GM12878 (cell line): ENCODE data around the gene SZRD1. TPM values are rescaled to one million over a fixed set of nuclear protein-coding genes. Genes with fewer than 3 reads are reported as not detected.
A peak's percentile ranks its signal among the peaks of the same experiment; 100 is the strongest.

Experiments
- ATAC-seq: fragments of 200-7000 bp; cut with Tn5 transposase; 3 replicates; pipeline ENCODE4 v1.9.1; 2020; ENCODE audit warnings: mild to moderate bottlenecking, moderate library complexity
- BruUV-seq: library from RNA; stranded (reverse); fragments of 400-500 nt; replicated peaks from 2 replicates; lab custom pipeline; 2021; lab: Mats Ljungman, UMichigan
- CTCF ChIA-PET: fragments of 300-600 bp; sonication (Branson Sonifier 250); formaldehyde crosslinking; extraction: SDS; loops from one replicate; lab custom pipeline; 2021; ENCODE audit warnings: inconsistent platforms; lab: Yijun Ruan, JAX
- POLR2A ChIA-PET: fragments of 350-600 bp; formaldehyde crosslinking; extraction: SDS; loops from one replicate; lab custom pipeline; 2021; ENCODE audit warnings: inconsistent platforms; lab: Charles Lee
- RAD21 ChIA-PET: fragments of 300-600 bp; sonication (Branson Sonifier 250); formaldehyde crosslinking; loops from one replicate; lab custom pipeline; 2023; ENCODE audit warnings: antibody characterized with exemption; ENCODE audit not compliant: unreplicated experiment; lab: Charles Lee
- SMC1A ChIA-PET: fragments of 300-600 bp; sonication (Branson Sonifier 250); formaldehyde crosslinking; loops from one replicate; lab custom pipeline; 2023; ENCODE audit not compliant: unreplicated experiment, uncharacterized antibody; lab: Charles Lee
- DNase-seq: peaks from one replicate; pipeline ENCODE4 v3.0.0-alpha.2; 2011; ENCODE audit warnings: low read depth, low spot score
- FAIRE-seq: peaks from 3 replicates; lab custom pipeline; 2011; peaks lifted over from hg19 to GRCh38; lab: Jason Lieb, UNC
- H2AFZ ChIP-seq: 2 replicates; pipeline ENCODE4 v1.6.0; 2011; ENCODE audit warnings: low read depth, low read length, control low read depth; ENCODE audit not compliant: control insufficient read depth
- H3K27ac ChIP-seq: 2 replicates; pipeline ENCODE4 v1.5.1; 2011; ENCODE audit warnings: control low read depth; ENCODE audit not compliant: control insufficient read depth, insufficient read depth
- H3K27me3 ChIP-seq, 2 experiments: replicated peaks in 1 of 2; 2 replicates each; pipeline versions ENCODE4 v1.6.0 to v1.6.1; 2011; ENCODE audit warnings: low read length in 1 of 2; ENCODE audit not compliant: control insufficient read depth in 2 of 2, insufficient read depth in 2 of 2
- H3K36me3 ChIP-seq, 2 experiments: 2 replicates each; pipeline ENCODE4 v1.5.1; 2011; ENCODE audit warnings: low read length in 1 of 2; ENCODE audit not compliant: control insufficient read depth in 2 of 2, insufficient read depth in 2 of 2
- H3K4me1 ChIP-seq: 2 replicates; pipeline ENCODE4 v1.6.1; 2011; ENCODE audit warnings: mild to moderate bottlenecking, low read length, moderate library complexity, mixed read lengths; ENCODE audit not compliant: control insufficient read depth, insufficient read depth
- H3K4me2 ChIP-seq: 2 replicates; pipeline ENCODE4 v1.6.0; 2011; ENCODE audit warnings: control low read depth; ENCODE audit not compliant: control insufficient read depth, insufficient read depth
- H3K4me3 ChIP-seq: fragments of 200-600 bp; sonication (generic); 2 replicates; pipeline ENCODE4 v1.5.1; 2016
- H3K79me2 ChIP-seq: 2 replicates; pipeline ENCODE4 v1.6.0; 2011; ENCODE audit warnings: low read length; ENCODE audit not compliant: control insufficient read depth, insufficient read depth
- H3K9ac ChIP-seq: 2 replicates; pipeline ENCODE4 v1.8.0; 2011; ENCODE audit warnings: low read length, control low read depth, mixed read lengths; ENCODE audit not compliant: control insufficient read depth, insufficient read depth
- H3K9me3 ChIP-seq: replicated peaks from 3 replicates; pipeline ENCODE4 v1.5.1; 2011; ENCODE audit warnings: mild to moderate bottlenecking, low read length; ENCODE audit not compliant: control insufficient read depth, insufficient read depth
- H4K20me1 ChIP-seq: 2 replicates; pipeline ENCODE4 v1.6.0; 2011; ENCODE audit not compliant: control insufficient read depth, insufficient read depth
- E2F4 ChIP-seq: IDR thresholded peaks from 2 replicates; pipeline ENCODE4 v1.6.1; 2012; ENCODE audit warnings: low read depth, low read length, improper control_type of control experiment
- HDGF ChIP-seq: fragments of 450-650 bp; IDR thresholded peaks from 2 replicates; pipeline ENCODE4 v1.6.1; 2016; ENCODE audit warnings: antibody characterized with exemption
- JUNB ChIP-seq: IDR thresholded peaks from 2 replicates; pipeline ENCODE4 v1.6.1; 2016; ENCODE audit warnings: antibody characterized with exemption, mild to moderate bottlenecking
- MEF2A ChIP-seq: IDR thresholded peaks from 2 replicates; pipeline ENCODE4 v1.6.1; 2011; ENCODE audit warnings: low read depth, mild to moderate bottlenecking, low read length, moderate library complexity; ENCODE audit not compliant: insufficient read depth
- POLR2AphosphoS5 ChIP-seq: IDR thresholded peaks from 2 replicates; pipeline ENCODE4 v1.6.1; 2011; ENCODE audit warnings: mild to moderate bottlenecking, low read length, inconsistent platforms
- POU2F2 ChIP-seq: IDR thresholded peaks from 3 replicates; pipeline ENCODE4 v1.6.1; 2011; ENCODE audit warnings: low read depth, mild to moderate bottlenecking, low read length, borderline replicate concordance
- SPI1 ChIP-seq: IDR thresholded peaks from 2 replicates; pipeline ENCODE4 v1.6.1; 2011; ENCODE audit warnings: low read depth, mild to moderate bottlenecking, low read length, moderate library complexity, borderline replicate concordance; ENCODE audit not compliant: insufficient read depth
- TARDBP ChIP-seq: IDR thresholded peaks from 2 replicates; pipeline ENCODE4 v1.6.1; 2016; ENCODE audit warnings: borderline replicate concordance
- WGBS: methylation state at CpG from one replicate; pipeline ENCODE4 v1.1.6; 2016; ENCODE audit warnings: low lambda C conversion rate; ENCODE audit not compliant: insufficient replicate concordance, insufficient coverage; ENCODE audit errors: missing lambda C conversion rate; 5-methylcytosine and 5-hydroxymethylcytosine counted together
- in situ Hi-C: fragments of 300-500 bp; cut with MboI; formaldehyde crosslinking; loops from 9 replicates; pipeline ENCODE4 v1.14.3; 2018; ENCODE audit warnings: mixed read lengths
- intact Hi-C: fragments of 100-400 bp; cut with micrococcal nuclease; formaldehyde crosslinking; loops from one replicate; pipeline ENCODE4 v1.14.2; 2022; ENCODE audit not compliant: unreplicated experiment
- polyA plus RNA-seq, 11 experiments: library from polyadenylated mRNA; depleted of rRNA in 4 of 11; unstranded in 6 of 11; stranded (reverse) in 5 of 11; fragments of >200 nt; fragmentation: Nextera tagmentation in 4 of 11; fragmentation: Illumina TruSeq in 1 of 11; extraction: Ambion mirVana in 4 of 11; extraction: Trizol in 1 of 11; gene quantifications; 1 replicate in 1 of 11; 2 replicates in 10 of 11; pipeline versions ENCODE4 v1.2.1 to v1.2.3, GENCODE V29; 2011 to 2016; ENCODE audit warnings: inconsistent platforms in 2 of 11, missing spikeins in 2 of 11, low read depth in 1 of 11
- total RNA-seq, 4 experiments: library from RNA; depleted of rRNA in 3 of 4; stranded (reverse); fragments of >200 nt in 3 of 4; fragmentation: Illumina TruSeq in 1 of 4; extraction: Trizol in 1 of 4; gene quantifications; 2 replicates each; pipeline versions ENCODE4 v1.2.1 to v1.2.3, GENCODE V29; 2013 to 2021

Gene SZRD1
- total and polyA plus RNA-seq, 10 of the 15 experiments (the other 5 are each of a cell fraction or from before 2014, with no cell fraction given): 5.6 to 213 (median 113) TPM

- TF ChIP-seq POU2F2 (no peak), TARDBP (no peak), JUNB (no peak), HDGF (no peak), MEF2A (no peak)
These were observed 74.2 kb downstream of the SZRD1 start (continued) for GRCh38 chr1:16441282-16441665.

GRCh38 chr1:16442265-16442664, 75.2 kb downstream of the SZRD1 start:
- H3K36me3 ChIP-seq: peaks cover 4 to 11% of the 10 kb centered on the region in 2 experiments; a peak in 3 of 4 replicates
- 0 out of 2 replicates have a peak, but pooled peaks have one; percentile 15 for TF ChIP-seq POLR2AphosphoS5
- TF ChIP-seq SPI1: peak; percentile 68; the same call in 1 of the 2 replicates
- TF ChIP-seq E2F4: no peak
- TF ChIP-seq, all 136 proteins: peak for 2

More at GRCh38 chr1:16442265-16442664, 75.2 kb downstream of the SZRD1 start:
- BruUV-seq: no TSS peak
- Histone ChIP-seq H3K27ac (0 out of 2 replicates have a peak overlapping the region, but pooled peaks have one; percentile 13), H3K79me2 (peaks cover 41% of the 10 kb centered on the region), H3K4me3 (peak overlapping the region; percentile 90; the same call in 1 of the 2 replicates), H3K4me2 (peak overlapping the region; percentile 70), H3K9ac (peak overlapping the region; percentile 47), H3K9me3 (no peaks in the 10 kb centered on the region), H3K27me3 (no peaks in the 10 kb centered on the region), H3K4me1 (peaks cover 18% of the 10 kb centered on the region; the same call in 1 of the 2 replicates), H2AFZ (no peak overlapping the region), H4K20me1 (no peaks in the 10 kb centered on the region)
- CTCF ChIA-PET: interaction anchor here (0.8 to 6.9 kb wide), 6 partner anchors 9 to 344 kb away, joined by 3 to 50 read pairs (median 6); no protein-coding TSS in a partner anchor
- ATAC-seq (peak; percentile 8; the same call in 1 of the 3 replicates), FAIRE-seq (no peak), DNase-seq (no peak)
- WGBS: 3% methylated on average over 7 of the region's 7 CpGs
- in situ Hi-C loops (no loop called here), intact Hi-C loops (loop anchor here (5.0 to 10.0 kb wide), 3 partner anchors 55 to 513 kb away; partner anchors contain the start of gene RNU1-1)
- POLR2A ChIA-PET: interaction anchor here (0.5 to 1.1 kb wide), 3 partner anchors 59 to 79 kb away, joined by 3 to 4 read pairs (median 3); no protein-coding TSS in a partner anchor
- RAD21 ChIA-PET: interaction anchor here (1.0 to 2.9 kb wide), 4 partner anchors 9 to 78 kb away, joined by 3 to 9 read pairs (median 4); no protein-coding TSS in a partner anchor
- SMC1A ChIA-PET: interaction anchor here (4.6 kb wide), 1 partner anchor 8 kb away, joined by 30 read pairs; no protein-coding TSS in a partner anchor
